HG02943 (cell line): ENCODE data around the gene SNAPC1.
A peak's percentile ranks its signal among the peaks of the same experiment; 100 is the strongest.
"Not testable (repeated sequence)": the region's sequence is repeated elsewhere in the genome, so short reads cannot be mapped to it uniquely, and the experiment has no call there.

Experiments used
- ATAC-seq: cut with Tn5 transposase; IDR thresholded peaks from one replicate; pipeline ENCODE4 v1.9.1; 2021; ENCODE audit warnings: mild to moderate bottlenecking, low read depth, moderate library complexity; ENCODE audit not compliant: unreplicated experiment

The SNAPC1 gene

DNA sequence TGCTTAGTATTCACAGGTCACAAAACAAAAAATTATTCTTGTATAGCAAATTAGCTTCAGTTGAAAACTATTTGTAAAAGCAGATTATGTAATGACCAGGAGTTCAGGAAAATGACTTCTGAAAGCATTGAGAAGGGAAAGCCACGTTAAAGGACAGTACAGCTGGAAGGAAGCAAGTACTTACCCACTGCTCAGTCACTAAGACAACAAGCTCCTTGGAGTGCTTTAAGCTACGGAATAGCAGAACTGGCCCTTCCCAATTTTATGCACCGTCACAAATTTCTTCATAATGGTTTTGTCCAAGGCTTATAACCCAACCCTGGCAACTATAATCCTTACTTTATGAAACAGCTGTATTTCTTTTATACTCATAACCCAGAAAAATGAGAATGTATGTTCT, 13.0 kb upstream of the SNAPC1 start:
- ATAC-seq = no peak

GRCh38 chr14:61749867-61750266, 12.4 kb upstream of the SNAPC1 start:
- no peak for ATAC-seq

GRCh38 chr14:61750708-61751474, 11.3 kb upstream of the SNAPC1 start:
- ATAC-seq = peak; percentile 94

DNA sequence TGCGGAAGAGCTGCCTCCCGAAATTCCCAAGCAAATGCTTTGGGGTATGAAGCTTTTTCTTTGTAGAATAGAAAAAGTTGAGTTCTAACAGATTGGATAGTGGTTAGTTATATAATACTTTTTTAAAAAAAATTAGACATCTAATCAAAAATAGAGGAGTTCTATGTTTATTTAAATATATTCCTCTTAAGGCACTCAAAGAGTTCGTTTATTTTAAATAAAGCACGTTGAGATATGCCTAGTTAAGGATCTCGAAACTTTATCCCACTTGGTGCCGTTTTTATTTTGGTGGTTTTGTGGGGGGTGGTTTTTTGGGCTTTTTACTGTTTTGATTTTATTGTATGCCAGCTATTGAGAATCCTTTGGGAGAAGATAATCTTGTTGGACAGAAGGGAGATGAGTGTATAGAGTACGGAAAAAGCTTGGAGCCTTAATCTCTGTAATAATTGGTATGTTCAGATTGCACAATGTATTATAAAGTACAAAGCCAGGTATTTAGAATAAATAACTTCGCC, 10.7 kb upstream of the SNAPC1 start:
- ATAC-seq = no peak

DNA sequence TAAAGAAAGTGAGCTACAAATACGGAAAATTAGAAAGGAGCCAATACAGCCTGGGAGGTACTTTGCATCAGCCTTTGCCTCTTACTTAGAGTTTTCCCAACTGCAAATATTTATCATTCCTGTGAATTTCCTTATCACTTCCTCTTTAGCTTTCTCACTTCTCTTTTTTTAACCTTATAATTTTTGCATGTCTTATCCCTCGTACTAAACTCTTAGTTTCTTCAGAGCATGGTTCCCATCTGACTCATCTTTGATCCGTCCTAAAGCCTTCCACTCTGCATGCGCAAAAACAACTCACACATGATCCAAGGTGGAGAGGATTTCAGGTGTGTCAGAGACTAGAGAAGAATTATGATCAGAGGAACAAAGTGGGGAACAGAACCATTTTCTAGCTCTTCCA, 9.6 kb upstream of the SNAPC1 start:
- ATAC-seq = no peak

DNA sequence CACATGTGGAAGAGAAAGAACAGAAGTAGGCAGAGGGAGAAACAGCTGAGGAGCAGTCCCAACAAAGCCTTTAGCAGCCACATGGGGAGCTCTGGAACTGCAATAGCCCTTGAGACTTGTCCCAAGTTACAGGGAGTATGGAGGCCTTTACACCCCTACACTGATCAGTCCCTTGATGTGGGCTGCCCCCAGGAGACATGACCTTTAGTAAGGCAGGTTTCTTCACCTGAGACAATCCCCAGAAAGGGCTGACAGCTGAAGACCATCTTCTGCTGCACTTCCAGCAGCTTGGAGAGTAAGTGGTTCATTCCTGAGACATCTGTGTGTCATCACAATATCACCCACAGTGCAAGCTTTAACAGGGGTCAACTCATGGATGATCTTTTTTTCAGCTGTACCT, 8.6 kb upstream of the SNAPC1 start:
- ATAC-seq = no peak

- no peak for ATAC-seq
Observed at GRCh38 chr14:61754627-61755381, 7.4 kb upstream of the SNAPC1 start.

DNA sequence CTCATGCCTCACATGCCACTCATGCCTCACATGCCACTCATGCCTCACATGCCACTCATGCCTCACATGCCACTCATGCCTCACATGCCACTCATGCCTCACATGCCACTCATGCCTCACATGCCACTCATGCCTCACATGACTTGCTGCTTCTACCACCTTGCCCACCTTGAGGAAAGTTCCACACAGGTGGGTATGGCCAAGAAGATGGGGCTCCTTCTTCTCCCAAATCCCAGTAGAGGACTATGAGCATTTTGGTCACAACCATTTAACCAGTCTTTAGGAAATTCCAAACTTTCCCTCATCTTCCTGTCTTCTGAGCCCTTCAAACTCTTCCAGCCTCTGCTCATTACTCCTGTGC, 6.9 kb upstream of the SNAPC1 start:
- ATAC-seq = not testable (repeated sequence)

GRCh38 chr14:61756135-61756534, 6.1 kb upstream of the SNAPC1 start:
- no peak for ATAC-seq

GRCh38 chr14:61759878-61760277, 2.3 kb upstream of the SNAPC1 start:
- no peak for ATAC-seq

DNA sequence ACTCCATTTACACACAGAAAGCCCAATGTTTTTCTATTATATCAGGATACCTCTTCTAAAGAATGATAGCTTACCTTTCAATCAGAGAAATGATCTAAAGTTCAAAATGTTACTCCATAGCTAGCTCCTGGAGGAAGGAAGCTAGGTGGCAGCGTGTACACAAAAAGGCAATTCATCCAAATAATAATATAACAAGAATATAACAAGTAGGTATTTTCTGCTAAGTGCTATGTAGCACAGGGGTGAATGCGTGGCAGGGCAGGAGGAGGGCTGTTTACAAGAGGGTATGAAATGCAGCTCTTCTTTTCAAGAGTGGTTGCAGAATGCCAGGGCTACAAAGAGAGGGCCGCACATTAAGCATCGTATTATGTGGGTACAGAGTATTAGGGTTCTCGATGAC, 663 bp upstream of the SNAPC1 start:
- peak; percentile 18 for ATAC-seq

- no peak for ATAC-seq
Observed at GRCh38 chr14:61764342-61765122, 2.3 kb downstream of the SNAPC1 start.

DNA sequence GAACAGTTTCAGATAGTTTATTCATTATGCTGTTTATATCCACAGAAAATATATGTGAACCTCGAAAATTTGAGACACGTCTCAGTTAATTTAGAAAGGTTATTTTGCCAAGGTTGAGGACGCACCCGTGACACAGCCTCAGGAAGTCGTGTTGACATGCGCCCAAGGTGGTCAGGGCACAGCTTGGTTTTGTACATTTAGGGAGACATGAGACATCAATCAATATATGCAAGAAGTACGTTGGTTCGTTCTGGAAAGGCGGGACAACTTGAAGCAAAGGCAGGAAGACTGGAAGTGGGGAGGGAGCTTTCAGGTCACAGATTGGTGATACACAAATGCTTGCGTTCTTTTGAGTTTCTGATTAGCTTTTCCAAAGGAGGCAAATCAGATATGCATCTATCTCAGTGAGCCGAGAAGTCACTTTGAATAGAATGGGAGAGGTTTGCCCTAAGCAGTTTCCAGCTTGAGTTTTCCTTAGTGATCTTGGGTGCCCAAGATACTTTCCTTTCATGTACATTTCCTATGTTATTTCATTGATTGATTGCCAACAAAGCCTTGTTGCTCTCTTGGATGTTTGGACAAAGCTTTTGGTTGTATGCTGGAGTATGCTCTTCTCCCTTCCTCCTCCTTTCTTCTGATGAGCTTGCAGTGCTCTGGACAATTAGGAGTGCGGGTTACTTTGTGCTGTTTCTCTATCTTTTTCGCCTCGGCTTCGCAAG, 3.2 kb downstream of the SNAPC1 start:
- no peak for ATAC-seq

- ATAC-seq = no peak
Observed at GRCh38 chr14:61766151-61766550, 3.9 kb downstream of the SNAPC1 start.

GRCh38 chr14:61768240-61768639, 6.0 kb downstream of the SNAPC1 start:
- no peak for ATAC-seq

DNA sequence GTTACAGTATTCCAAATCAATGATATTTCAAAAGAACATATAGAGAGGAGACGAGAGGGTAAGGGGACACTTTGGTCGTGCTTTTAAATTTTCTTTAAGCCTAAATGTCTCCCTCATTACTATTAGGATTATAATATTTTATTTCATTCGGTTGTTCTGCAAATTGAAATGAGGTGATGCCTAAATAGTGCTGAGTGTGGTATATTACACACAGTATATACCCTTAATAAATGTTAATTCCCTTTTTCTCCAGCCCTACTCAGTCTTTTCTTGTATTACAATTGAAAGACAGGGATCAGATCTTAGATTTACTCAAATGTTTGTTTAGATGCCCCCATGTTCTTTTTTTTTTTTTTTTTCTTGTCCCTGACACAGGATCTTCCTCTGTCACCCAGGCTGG, 7.7 kb downstream of the SNAPC1 start:
- no peak for ATAC-seq

- no peak for ATAC-seq
Observed at GRCh38 chr14:61774861-61775260, 12.6 kb downstream of the SNAPC1 start.

GRCh38 chr14:61780125-61780524, 17.9 kb downstream of the SNAPC1 start:
- no peak for ATAC-seq

DNA sequence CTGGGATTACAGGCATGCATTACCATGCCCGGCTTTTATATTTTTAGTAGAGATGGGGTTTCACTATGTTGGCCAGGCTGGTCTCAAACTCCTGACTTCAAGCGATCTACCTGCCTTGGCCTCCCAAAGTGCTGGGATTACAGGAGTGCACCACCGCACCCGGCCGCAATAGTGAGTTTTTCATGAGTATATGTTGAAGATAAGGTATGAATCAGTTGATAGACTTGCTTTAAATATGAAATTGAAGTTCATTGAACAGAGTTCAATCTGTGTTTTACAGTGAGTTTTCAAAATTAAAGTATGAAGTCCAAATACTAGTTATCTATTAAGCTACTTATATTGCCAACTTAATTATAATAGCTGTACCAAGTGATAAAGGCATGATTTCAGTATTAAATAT, 35.1 kb downstream of the SNAPC1 start:
- ATAC-seq = no peak

- no peak for ATAC-seq
Observed at GRCh38 chr14:61802010-61802568, 39.9 kb downstream of the SNAPC1 start.
